Astrocyte (in vitro differentiated cells and primary cell): ENCODE results near the gene COL12A1. TPM values are rescaled to one million over a fixed set of nuclear protein-coding genes. Genes with fewer than 3 reads are reported as not detected.

Experiments
- DNase-seq: peaks from one replicate; pipeline ENCODE4 v3.0.0-alpha.2; 2010; ENCODE audit warnings: low read depth
- FAIRE-seq: peaks from 2 replicates; lab custom pipeline; 2011; peaks lifted over from hg19 to GRCh38; lab: Jason Lieb, UNC
- H2AFZ ChIP-seq: 2 replicates; pipeline ENCODE4 v1.6.0; 2012; ENCODE audit warnings: low read depth, low read length, inconsistent platforms
- H3K27ac ChIP-seq: 2 replicates; pipeline ENCODE4 v1.5.1; 2011; ENCODE audit warnings: low read depth, low read length, inconsistent platforms
- H3K27me3 ChIP-seq: 2 replicates; pipeline ENCODE4 v1.6.0; 2011; ENCODE audit warnings: low read length, inconsistent platforms; ENCODE audit not compliant: insufficient read depth
- H3K36me3 ChIP-seq: 2 replicates; pipeline ENCODE4 v1.5.1; 2011; ENCODE audit warnings: low read length, inconsistent platforms; ENCODE audit not compliant: insufficient read depth
- H3K4me1 ChIP-seq: 2 replicates; pipeline ENCODE4 v1.5.1; 2011; ENCODE audit warnings: low read length, inconsistent platforms; ENCODE audit not compliant: insufficient read depth
- H3K4me2 ChIP-seq: 2 replicates; pipeline ENCODE4 v1.6.0; 2012; ENCODE audit warnings: low read length, inconsistent platforms
- H3K4me3 ChIP-seq: 2 replicates; pipeline ENCODE4 v1.5.1; 2011; ENCODE audit warnings: low read depth, mild to moderate bottlenecking, low read length, inconsistent platforms; ENCODE audit not compliant: insufficient read depth
- H3K79me2 ChIP-seq: 2 replicates; pipeline ENCODE4 v1.6.0; 2012; ENCODE audit warnings: mild to moderate bottlenecking, low read length, inconsistent platforms; ENCODE audit not compliant: insufficient read depth
- H3K9ac ChIP-seq: 2 replicates; pipeline ENCODE4 v1.6.0; 2012; ENCODE audit warnings: mild to moderate bottlenecking, low read length, inconsistent platforms
- H3K9me3 ChIP-seq: 2 replicates; pipeline ENCODE4 v1.5.1; 2012; ENCODE audit warnings: low read depth, mild to moderate bottlenecking, low read length, inconsistent platforms; ENCODE audit not compliant: insufficient read depth
- H4K20me1 ChIP-seq: 2 replicates; pipeline ENCODE4 v1.6.0; 2012; ENCODE audit warnings: low read length, inconsistent platforms; ENCODE audit not compliant: insufficient read depth
- H3K27ac Mint-ChIP-seq: one replicate; pipeline ENCODE4 v1.8.0; 2021; ENCODE audit warnings: mild to moderate bottlenecking, mixed read lengths; ENCODE audit not compliant: unreplicated experiment
- H3K27me3 Mint-ChIP-seq: one replicate; pipeline ENCODE4 v1.8.0; 2021; ENCODE audit warnings: low read depth, mixed read lengths; ENCODE audit not compliant: unreplicated experiment
- H3K36me3 Mint-ChIP-seq: one replicate; pipeline ENCODE4 v1.8.0; 2021; ENCODE audit warnings: low read depth, mixed read lengths; ENCODE audit not compliant: unreplicated experiment
- H3K4me1 Mint-ChIP-seq: one replicate; pipeline ENCODE4 v1.8.0; 2021; ENCODE audit warnings: low read depth, mixed read lengths; ENCODE audit not compliant: unreplicated experiment
- H3K4me3 Mint-ChIP-seq: one replicate; pipeline ENCODE4 v1.8.0; 2021; ENCODE audit warnings: mild to moderate bottlenecking, moderate library complexity, mixed read lengths; ENCODE audit not compliant: unreplicated experiment
- H3K9me3 Mint-ChIP-seq: one replicate; pipeline ENCODE4 v1.8.0; 2021; ENCODE audit warnings: mild to moderate bottlenecking, mixed read lengths; ENCODE audit not compliant: unreplicated experiment
- EZH2 ChIP-seq: IDR thresholded peaks from 2 replicates; pipeline ENCODE4 v1.6.1; 2012; ENCODE audit warnings: mild to moderate bottlenecking, low read length, inconsistent platforms; ENCODE audit not compliant: insufficient read depth
- total RNA-seq: library from RNA; stranded (reverse); gene quantifications from 2 replicates; pipeline ENCODE4 v1.2.1, GENCODE V29; 2021

Gene COL12A1
- total RNA-seq, 1 donor from 2014 or later = 106 TPM

- H3K79me2 ChIP-seq = no peaks in the 10 kb centered on the region
- no peaks in the 10 kb centered on the region for H3K9me3 ChIP-seq
- H3K27ac Mint-ChIP-seq = no peak overlapping the region
- no peak overlapping the region for H3K9ac ChIP-seq
- peaks cover 16% of the 10 kb centered on the region for H3K9me3 Mint-ChIP-seq
- H3K4me3 Mint-ChIP-seq = no peak overlapping the region
- no peak for TF ChIP-seq EZH2
- H3K4me2 ChIP-seq = no peak overlapping the region
- H3K36me3 ChIP-seq = no peaks in the 10 kb centered on the region
- H4K20me1 ChIP-seq = no peaks in the 10 kb centered on the region
- no peaks in the 10 kb centered on the region for H3K27me3 Mint-ChIP-seq
- H3K36me3 Mint-ChIP-seq = peaks cover 4% of the 10 kb centered on the region
- no peak overlapping the region for H3K27ac ChIP-seq
- H3K4me1 ChIP-seq = no peaks in the 10 kb centered on the region
- FAIRE-seq = no peak
- no peak for DNase-seq
- peaks cover 1% of the 10 kb centered on the region for H3K4me1 Mint-ChIP-seq
- H2AFZ ChIP-seq = no peak overlapping the region
- H3K27me3 ChIP-seq = no peaks in the 10 kb centered on the region
- H3K4me3 ChIP-seq = no peak overlapping the region
Measured at GRCh38 chr6:75041381-75041780, 164.5 kb downstream of the COL12A1 start.

Other genes with a start within 250 kb of the COL12A1 start
- gene COX7A2, start 37.7 kb upstream of the COL12A1 start, total RNA-seq = 429 and 463 TPM in 2 replicates
- 166 and 171 TPM in 2 replicates for gene TMEM30A, start 78.7 kb upstream of the COL12A1 start, total RNA-seq